Ishikawa (cell line): Measurements from ENCODE around the gene PCBP3.

ENCODE experiments used
- RAD21 ChIP-seq: IDR thresholded peaks from 2 replicates; pipeline ENCODE4 v1.6.1; 2012; ENCODE audit warnings: low read depth
- TAF1 ChIP-seq: IDR thresholded peaks from 2 replicates; pipeline ENCODE4 v1.6.1; 2012; ENCODE audit warnings: low read depth, mild to moderate bottlenecking

DNA sequence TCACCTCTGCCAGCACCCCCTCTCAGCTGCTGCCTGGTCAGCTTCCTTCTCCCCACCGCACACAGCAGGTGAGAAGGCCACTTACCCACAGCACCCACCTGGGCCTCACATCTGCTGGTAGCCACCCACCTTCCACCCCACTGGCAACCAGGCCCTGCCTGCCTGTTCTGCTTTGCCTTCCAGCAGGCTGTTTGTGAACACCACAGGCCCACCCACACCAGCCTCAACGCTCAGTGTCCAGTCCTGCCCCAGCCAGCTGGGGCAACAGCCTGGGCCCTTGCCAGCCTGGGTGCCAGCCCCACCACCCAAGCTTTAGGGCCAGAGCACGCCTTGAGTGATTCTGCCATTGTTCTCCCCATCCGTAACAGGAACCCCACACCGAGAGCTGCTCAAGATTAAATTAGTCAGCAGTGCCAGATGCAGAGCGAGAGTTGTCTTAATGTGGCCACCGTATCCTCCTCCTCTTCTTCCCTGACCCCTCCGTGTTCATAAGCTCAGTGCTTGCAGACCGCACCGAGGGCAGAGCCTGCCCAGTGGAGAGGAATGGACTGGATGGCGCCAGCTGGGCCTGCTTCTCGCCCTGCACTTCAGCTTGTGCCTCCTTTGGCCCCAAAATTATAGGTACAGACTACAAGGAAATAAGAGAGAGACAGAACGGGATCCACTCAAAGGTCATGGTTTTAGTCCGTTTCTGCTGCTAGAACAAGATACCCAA lies 217.8 kb downstream of the PCBP3 start:
- no peak for TF ChIP-seq RAD21
- TF ChIP-seq TAF1, result no peak
